Measurements from ENCODE around the gene BMP2K. TPM values are rescaled to one million over a fixed set of nuclear protein-coding genes. Genes with fewer than 3 reads are reported as not detected.

BMP2K gene
- total RNA-seq, 1 donor from 2014 or later: 121 TPM

GRCh38 chr4:78764498-78764961 lies 11.6 kb upstream of the BMP2K start:
- peak in 1 of 2 donors; percentile 17 for DNase-seq (ENCODE audit: low read depth in 2 of 2)

GRCh38 chr4:78765432-78766006 lies 10.6 kb upstream of the BMP2K start:
- DNase-seq (ENCODE audit: low read depth in 2 of 2): no peak

- DNase-seq (ENCODE audit: low read depth in 2 of 2): peak in 1 of 2 donors; percentile 28
These were observed 10.1 kb upstream of the BMP2K start for GRCh38 chr4:78766026-78766425.

GRCh38 chr4:78766650-78767049 lies 9.5 kb upstream of the BMP2K start:
- no peak for DNase-seq (ENCODE audit: low read depth in 2 of 2)

- no peak for DNase-seq (ENCODE audit: low read depth in 2 of 2)
These were observed 8.8 kb upstream of the BMP2K start for GRCh38 chr4:78767350-78767749.

GRCh38 chr4:78768452-78769180 lies 7.5 kb upstream of the BMP2K start:
- peak in 1 of 2 donors; percentile 67 for DNase-seq (ENCODE audit: low read depth in 2 of 2)

- no peak for DNase-seq (ENCODE audit: low read depth in 2 of 2)
These were observed 6.0 kb upstream of the BMP2K start for GRCh38 chr4:78770091-78770642.

- DNase-seq (ENCODE audit: low read depth in 2 of 2): no peak
These were observed 3.5 kb upstream of the BMP2K start for GRCh38 chr4:78772526-78773091.

- peak; percentile 60 to 66 for DNase-seq (ENCODE audit: low read depth in 2 of 2)
These were observed 1.7 kb upstream of the BMP2K start for GRCh38 chr4:78774417-78774816.

GRCh38 chr4:78775303-78776078 lies 659 bp upstream of the BMP2K start:
- DNase-seq (ENCODE audit: low read depth in 2 of 2): peak; percentile 81 to 90

- peak; percentile 71 to 75 for DNase-seq (ENCODE audit: low read depth in 2 of 2)
These were observed 802 bp downstream of the BMP2K start for GRCh38 chr4:78776729-78777575.

- DNase-seq (ENCODE audit: low read depth in 2 of 2): no peak
These were observed 1.4 kb downstream of the BMP2K start for GRCh38 chr4:78777576-78777940.

GRCh38 chr4:78778530-78778929 lies 2.4 kb downstream of the BMP2K start:
- DNase-seq (ENCODE audit: low read depth in 2 of 2): no peak

- peak; percentile 42 to 51 for DNase-seq (ENCODE audit: low read depth in 2 of 2)
These were observed 3.1 kb downstream of the BMP2K start for GRCh38 chr4:78779280-78779679.

GRCh38 chr4:78780093-78780492 lies 3.9 kb downstream of the BMP2K start:
- no peak for DNase-seq (ENCODE audit: low read depth in 2 of 2)

GRCh38 chr4:78781139-78781538 lies 5.0 kb downstream of the BMP2K start:
- DNase-seq (ENCODE audit: low read depth in 2 of 2): no peak

- no peak for DNase-seq (ENCODE audit: low read depth in 2 of 2)
These were observed 5.8 kb downstream of the BMP2K start for GRCh38 chr4:78781924-78782323.

- DNase-seq (ENCODE audit: low read depth in 2 of 2): peak in 1 of 2 donors; percentile 44
These were observed 8.2 kb downstream of the BMP2K start for GRCh38 chr4:78784236-78784865.

GRCh38 chr4:78787392-78788006 lies 11.3 kb downstream of the BMP2K start:
- no peak for DNase-seq (ENCODE audit: low read depth in 2 of 2)

Measured in lung microvascular endothelial cell (primary cell).